Ramos (cell line): ENCODE data around the gene HOXD4.

Experiments used
- in situ Hi-C: fragments of 300-500 bp; cut with MboI; formaldehyde crosslinking; loops from one replicate; pipeline ENCODE4 v1.14.3; 2022; ENCODE audit warnings: low sequenced_read_pairs; ENCODE audit not compliant: unreplicated experiment

The HOXD4 gene

GRCh38 chr2:176136374-176137251 lies 14.7 kb upstream of the HOXD4 start:
- in situ Hi-C loops, result loop anchor here (25.0 kb wide), 2 partner anchors 676 to 1001 kb away; no protein-coding TSS in a partner anchor

- in situ Hi-C loops, result loop anchor here (25.0 kb wide), 2 partner anchors 675 to 1000 kb away; no protein-coding TSS in a partner anchor
Measured at GRCh38 chr2:176137252-176137580, 14.1 kb upstream of the HOXD4 start.

GRCh38 chr2:176137906-176138305 lies 13.4 kb upstream of the HOXD4 start:
- in situ Hi-C loops, result loop anchor here (25.0 kb wide), 2 partner anchors 674 to 999 kb away; no protein-coding TSS in a partner anchor

- in situ Hi-C loops, result loop anchor here (25.0 kb wide), 2 partner anchors 674 to 999 kb away; no protein-coding TSS in a partner anchor
Measured at GRCh38 chr2:176138526-176138922, 12.8 kb upstream of the HOXD4 start.

GRCh38 chr2:176138923-176139660 lies 12.3 kb upstream of the HOXD4 start:
- in situ Hi-C loops, result loop anchor here (25.0 kb wide), 2 partner anchors 673 to 998 kb away; no protein-coding TSS in a partner anchor

- in situ Hi-C loops, result loop anchor here (5.0 to 25.0 kb wide), 3 partner anchors 312 to 997 kb away; no protein-coding TSS in a partner anchor
Measured at GRCh38 chr2:176139661-176140512, 11.5 kb upstream of the HOXD4 start.

- in situ Hi-C loops, result loop anchor here (5.0 to 25.0 kb wide), 3 partner anchors 312 to 997 kb away; no protein-coding TSS in a partner anchor
Measured at GRCh38 chr2:176140513-176141317, 10.6 kb upstream of the HOXD4 start.

- in situ Hi-C loops, result loop anchor here (5.0 to 25.0 kb wide), 3 partner anchors 310 to 995 kb away; no protein-coding TSS in a partner anchor
Measured at GRCh38 chr2:176142281-176142680, 9.1 kb upstream of the HOXD4 start.

- in situ Hi-C loops, result loop anchor here (25.0 kb wide), 2 partner anchors 667 to 992 kb away; no protein-coding TSS in a partner anchor
Measured at GRCh38 chr2:176145085-176145969, 6.0 kb upstream of the HOXD4 start.

GRCh38 chr2:176146101-176146500 lies 5.2 kb upstream of the HOXD4 start:
- in situ Hi-C loops, result loop anchor here (25.0 kb wide), 2 partner anchors 666 to 991 kb away; no protein-coding TSS in a partner anchor

GRCh38 chr2:176146645-176147044 lies 4.7 kb upstream of the HOXD4 start:
- in situ Hi-C loops, result loop anchor here (25.0 kb wide), 2 partner anchors 666 to 991 kb away; no protein-coding TSS in a partner anchor

- in situ Hi-C loops, result loop anchor here (25.0 kb wide), 2 partner anchors 665 to 990 kb away; no protein-coding TSS in a partner anchor
Measured at GRCh38 chr2:176147210-176147799, 4.0 kb upstream of the HOXD4 start.

GRCh38 chr2:176147800-176148496 lies 3.4 kb upstream of the HOXD4 start:
- in situ Hi-C loops, result loop anchor here (25.0 kb wide), 2 partner anchors 664 to 989 kb away; no protein-coding TSS in a partner anchor

- in situ Hi-C loops, result loop anchor here (25.0 kb wide), 2 partner anchors 663 to 988 kb away; no protein-coding TSS in a partner anchor
Measured at GRCh38 chr2:176148751-176149421, 2.5 kb upstream of the HOXD4 start.

GRCh38 chr2:176149481-176149938 lies 1.8 kb upstream of the HOXD4 start:
- in situ Hi-C loops, result loop anchor here (25.0 kb wide), 2 partner anchors 663 to 988 kb away; no protein-coding TSS in a partner anchor
